Psoas muscle (tissue), 8 donors: ENCODE results near the gene FTCD. TPM values are rescaled to one million over a fixed set of nuclear protein-coding genes. Genes with fewer than 3 reads are reported as not detected.
A peak's percentile ranks its signal among the peaks of the same experiment; 100 is the strongest.

Experiments used
- ATAC-seq, 4 donors: fragments of 200-7000 bp; cut with Tn5 transposase; one replicate each; pipeline ENCODE4 v1.9.1; 2020; ENCODE audit warnings: moderate library complexity in 3 of 4, mild to moderate bottlenecking in 2 of 4
- DNase-seq, 2 donors: peaks; one replicate each; pipeline ENCODE4 v3.0.0-alpha.2; 2020
- H3K27ac ChIP-seq: fragments of 200-600 bp; one replicate; pipeline ENCODE4 v1.8.0; 2022
- H3K27me3 ChIP-seq, 3 donors: fragments of 200-600 bp in 1 of 3; one replicate each; pipeline versions ENCODE4 v1.6.1 to v1.8.0; 2013 to 2022; ENCODE audit warnings: low read length in 2 of 3, mild to moderate bottlenecking in 2 of 3, moderate library complexity in 1 of 3; ENCODE audit not compliant: insufficient read depth in 3 of 3
- H3K36me3 ChIP-seq, 2 donors: fragments of 200-600 bp in 1 of 2; one replicate each; pipeline versions ENCODE4 v1.6.1 to v1.8.0; 2013 to 2022; ENCODE audit warnings: low read depth in 1 of 2, mild to moderate bottlenecking in 1 of 2, moderate library complexity in 1 of 2; ENCODE audit not compliant: insufficient read depth in 1 of 2
- H3K4me1 ChIP-seq: fragments of 200-600 bp; one replicate; pipeline ENCODE4 v1.8.0; 2022
- H3K4me3 ChIP-seq: fragments of 200-600 bp; one replicate; pipeline ENCODE4 v1.8.0; 2022; ENCODE audit warnings: mild to moderate bottlenecking
- H3K9me3 ChIP-seq: fragments of 200-600 bp; one replicate; pipeline ENCODE4 v1.8.0; 2022
- WGBS, 3 donors: extraction: QIAGEN DNeasy Blood & Tissue Kit; methylation state at CpG; one replicate each; pipeline versions ENCODE4 v1.1.6 to v1.1.7; 2013; 5-methylcytosine and 5-hydroxymethylcytosine counted together
- intact Hi-C, 2 donors: fragments of 100-400 bp; cut with DNase I; formaldehyde crosslinking; loops; one replicate each; pipeline versions ENCODE4 v1.11.0 to v1.14.2; 2022
- polyA plus RNA-seq, 3 donors: library from polyadenylated mRNA; stranded (reverse); fragments of 200-250 nt; gene quantifications; one replicate each; pipeline ENCODE4 v1.2.3, GENCODE V29; 2013
- total RNA-seq, 4 donors: library from RNA; stranded (reverse); fragmentation: NEBNext Ultra II Directional in 2 of 4; extraction: Animal tissue kit (Norgen Biotek cat#: 25700) in 2 of 4; gene quantifications; one replicate each; pipeline versions ENCODE4 v1.2.1 to v1.2.4, GENCODE V29; 2021 to 2023
- TF ChIP-seq, protein P1 (sequence below): fragments of 200-600 bp; IDR thresholded peaks from one replicate; pipeline ENCODE4 v1.8.0; 2022; ENCODE audit warnings: antibody characterized with exemption
- donor health status: healthy with polysubstance abuse.
- donor health status: DM: no; HTN: no; CAD: no; lungs with moderate emphysema.
- donor health status: Bipolar disorder and iron deficiency.
- donor health status: healthy.
- donor health status: DM: yes; HTN: yes; CAD: no.
- donor health status: DM: no; HTN: no; CAD: no.
- donor health status: DM: no; HTN: no; CAD: no.
- donor health status: DM: yes; HTN: yes; CAD: no.

Gene FTCD
- total and polyA plus RNA-seq, 7 donors, result 0.03 to 2.0 (median 0.13) TPM; not detected in 3

- Histone ChIP-seq H3K4me1 (no peaks in the 10 kb centered on the region), H3K27ac (no peak overlapping the region), H3K9me3 (no peaks in the 10 kb centered on the region), H3K36me3 (no peaks in the 10 kb centered on the region), H3K27me3 (peaks cover 0 to 3% (median 0%) of the 10 kb centered on the region in 3 donors), H3K4me3 (no peak overlapping the region)
- intact Hi-C loops, result no loop called here
- TF ChIP-seq, protein P1, sequence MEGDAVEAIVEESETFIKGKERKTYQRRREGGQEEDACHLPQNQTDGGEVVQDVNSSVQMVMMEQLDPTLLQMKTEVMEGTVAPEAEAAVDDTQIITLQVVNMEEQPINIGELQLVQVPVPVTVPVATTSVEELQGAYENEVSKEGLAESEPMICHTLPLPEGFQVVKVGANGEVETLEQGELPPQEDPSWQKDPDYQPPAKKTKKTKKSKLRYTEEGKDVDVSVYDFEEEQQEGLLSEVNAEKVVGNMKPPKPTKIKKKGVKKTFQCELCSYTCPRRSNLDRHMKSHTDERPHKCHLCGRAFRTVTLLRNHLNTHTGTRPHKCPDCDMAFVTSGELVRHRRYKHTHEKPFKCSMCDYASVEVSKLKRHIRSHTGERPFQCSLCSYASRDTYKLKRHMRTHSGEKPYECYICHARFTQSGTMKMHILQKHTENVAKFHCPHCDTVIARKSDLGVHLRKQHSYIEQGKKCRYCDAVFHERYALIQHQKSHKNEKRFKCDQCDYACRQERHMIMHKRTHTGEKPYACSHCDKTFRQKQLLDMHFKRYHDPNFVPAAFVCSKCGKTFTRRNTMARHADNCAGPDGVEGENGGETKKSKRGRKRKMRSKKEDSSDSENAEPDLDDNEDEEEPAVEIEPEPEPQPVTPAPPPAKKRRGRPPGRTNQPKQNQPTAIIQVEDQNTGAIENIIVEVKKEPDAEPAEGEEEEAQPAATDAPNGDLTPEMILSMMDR, result no peak
- WGBS, 3 donors, result 83 to 87% (median 85%) methylated on average over 42 to 47 of the region's 47 CpGs
- peak; percentile 12 to 58 for DNase-seq
- ATAC-seq, result no peak
These were observed 4.0 kb downstream of the FTCD start for GRCh38 chr21:46151261-46151988.

- H3K27me3 ChIP-seq, result peaks cover 0 to 3% (median 0%) of the 10 kb centered on the region in 3 donors
- DNase-seq (no peak), ATAC-seq (no peak)
- no peaks in the 10 kb centered on the region for H3K9me3 ChIP-seq
- H3K4me3 ChIP-seq, result no peak overlapping the region
- TF ChIP-seq, protein P1, result no peak
- no peaks in the 10 kb centered on the region for H3K36me3 ChIP-seq
- H3K4me1 ChIP-seq, result no peaks in the 10 kb centered on the region
- intact Hi-C loops, result no loop called here
- 64 to 74% (median 67%) methylated on average over 23 to 24 of the region's 24 CpGs for WGBS, 3 donors
- no peak overlapping the region for H3K27ac ChIP-seq
These were observed 4.8 kb downstream of the FTCD start for GRCh38 chr21:46150491-46151121.

DNA sequence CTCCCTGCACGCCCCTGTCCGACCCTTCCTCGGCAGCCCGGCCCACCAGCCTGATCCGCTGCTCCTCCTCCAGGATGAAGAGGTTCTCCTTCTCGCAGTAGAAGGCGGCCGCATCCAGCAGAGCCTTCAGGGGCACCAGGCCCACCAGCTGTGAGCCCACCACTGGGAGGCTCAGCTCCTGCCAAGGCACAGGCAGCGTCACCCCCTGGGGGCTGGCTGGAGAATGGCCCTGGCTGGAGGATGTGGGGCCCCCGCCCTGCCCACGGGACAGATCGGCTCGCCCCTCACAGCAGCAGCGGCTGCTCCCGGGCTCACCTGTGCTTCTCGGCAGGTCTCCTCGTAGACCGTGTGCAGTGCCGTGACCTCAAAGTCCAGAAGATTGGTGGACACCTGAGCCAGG, 5.3 kb downstream of the FTCD start:
- H3K4me1 ChIP-seq, result no peaks in the 10 kb centered on the region
- DNase-seq, result peak in 1 of 2 donors; percentile 49
- no peak overlapping the region for H3K4me3 ChIP-seq
- no peak for ATAC-seq
- H3K27me3 ChIP-seq, result peaks cover 0 to 3% (median 0%) of the 10 kb centered on the region in 3 donors
- WGBS, 3 donors, result 49 to 50% (median 50%) methylated on average over 18 to 19 of the region's 19 CpGs
- H3K27ac ChIP-seq, result no peak overlapping the region
- intact Hi-C loops, result no loop called here
- TF ChIP-seq, protein P1, result no peak
- no peaks in the 10 kb centered on the region for H3K36me3 ChIP-seq
- no peaks in the 10 kb centered on the region for H3K9me3 ChIP-seq

- intact Hi-C loops, result loop anchor here in 1 of 2 donors (10.0 kb wide), 1 partner anchor 135 kb away; the partner anchor contains the start of genes MCM3AP and YBEY
- Histone ChIP-seq H3K9me3 (no peaks in the 10 kb centered on the region), H3K4me1 (no peaks in the 10 kb centered on the region), H3K27ac (no peak overlapping the region), H3K36me3 (no peaks in the 10 kb centered on the region), H3K4me3 (no peak overlapping the region), H3K27me3 (peaks cover 0 to 3% (median 0%) of the 10 kb centered on the region in 3 donors)
- WGBS, 3 donors, result 85 to 87% (median 86%) methylated on average over 22 of the region's 22 CpGs
- ATAC-seq (no peak), DNase-seq (no peak)
- TF ChIP-seq, protein P1, result no peak
These were observed 6.0 kb downstream of the FTCD start for GRCh38 chr21:46149205-46149901.
